Cardiac muscle cell (in vitro differentiated cells and primary cell): Measurements from ENCODE around the gene ISY1. TPM values are rescaled to one million over a fixed set of nuclear protein-coding genes. Genes with fewer than 3 reads are reported as not detected.
A peak's percentile ranks its signal among the peaks of the same experiment; 100 is the strongest.
"Not testable (repeated sequence)": the region's sequence is repeated elsewhere in the genome, so short reads cannot be mapped to it uniquely, and the experiment has no call there.

Experiments
- DNase-seq, 2 donors: peaks; one replicate each; pipeline versions ENCODE4 v3.0.0 to v3.0.0-alpha.2; 2010 to 2017; ENCODE audit warnings: low read depth in 1 of 2, low spot score in 1 of 2
- H3K27ac ChIP-seq: fragments of 200-600 bp; sonication (generic); 2 replicates; pipeline ENCODE4 v1.5.1; 2016
- H3K27me3 ChIP-seq: fragments of 200-600 bp; sonication (generic); 2 replicates; pipeline ENCODE4 v1.6.0; 2016; ENCODE audit warnings: control low read depth
- H3K36me3 ChIP-seq: fragments of 200-600 bp; sonication (generic); 2 replicates; pipeline ENCODE4 v1.5.1; 2016; ENCODE audit warnings: control low read depth
- H3K4me1 ChIP-seq: fragments of 200-600 bp; sonication (generic); 2 replicates; pipeline ENCODE4 v1.8.1; 2017; ENCODE audit warnings: low read depth, mild to moderate bottlenecking, mixed run types
- H3K4me3 ChIP-seq: fragments of 200-600 bp; sonication (generic); 2 replicates; pipeline ENCODE4 v1.5.1; 2016; ENCODE audit warnings: mild to moderate bottlenecking
- H3K9me3 ChIP-seq: fragments of 200-600 bp; sonication (generic); 2 replicates; pipeline ENCODE4 v1.5.1; 2017; ENCODE audit warnings: low read depth, mild to moderate bottlenecking, control low read depth
- CTCF ChIP-seq: IDR thresholded peaks from 2 replicates; pipeline ENCODE4 v1.5.1; 2012; ENCODE audit warnings: low read depth, mild to moderate bottlenecking, low read length
- polyA plus RNA-seq: library from polyadenylated mRNA; unstranded; fragments of >200 nt; fragmentation: Nextera tagmentation; extraction: Ambion mirVana; gene quantifications from 2 replicates; pipeline ENCODE4 v1.2.1, GENCODE V29; 2016
- total RNA-seq: library from RNA; depleted of rRNA; stranded (reverse); fragments of >200 nt; gene quantifications from 2 replicates; pipeline ENCODE4 v1.2.3, GENCODE V29; 2016

The ISY1 gene
- total and polyA plus RNA-seq, 2 experiments from 2014 or later: 17.5 to 44.7 TPM

DNA sequence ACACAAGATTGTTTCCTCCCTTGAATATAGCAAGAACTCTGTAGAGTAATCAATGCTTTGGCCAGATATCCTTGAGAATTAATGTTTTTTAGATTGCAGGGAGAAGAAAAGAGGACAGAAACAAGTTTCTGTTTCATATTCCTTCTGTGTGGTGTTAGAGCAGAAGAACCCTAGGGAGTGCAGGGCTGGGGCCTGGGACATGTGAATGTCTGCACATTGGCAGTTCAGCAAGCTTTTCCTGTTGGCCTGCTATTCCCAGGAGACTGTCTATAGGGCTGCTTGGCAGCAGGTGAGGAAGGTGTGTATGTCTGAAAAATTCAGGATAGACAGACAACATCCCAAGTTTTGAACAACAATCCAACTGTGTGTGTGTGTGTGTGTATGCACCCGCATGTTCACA is 36.5 kb upstream of the ISY1 start:
- no peaks in the 10 kb centered on the region for H3K27me3 ChIP-seq
- H3K36me3 ChIP-seq: no peaks in the 10 kb centered on the region
- no peak for TF ChIP-seq CTCF
- no peak overlapping the region for H3K27ac ChIP-seq
- no peaks in the 10 kb centered on the region for H3K4me1 ChIP-seq
- no peak overlapping the region for H3K4me3 ChIP-seq
- DNase-seq: no peak
- H3K9me3 ChIP-seq: no peaks in the 10 kb centered on the region

DNA sequence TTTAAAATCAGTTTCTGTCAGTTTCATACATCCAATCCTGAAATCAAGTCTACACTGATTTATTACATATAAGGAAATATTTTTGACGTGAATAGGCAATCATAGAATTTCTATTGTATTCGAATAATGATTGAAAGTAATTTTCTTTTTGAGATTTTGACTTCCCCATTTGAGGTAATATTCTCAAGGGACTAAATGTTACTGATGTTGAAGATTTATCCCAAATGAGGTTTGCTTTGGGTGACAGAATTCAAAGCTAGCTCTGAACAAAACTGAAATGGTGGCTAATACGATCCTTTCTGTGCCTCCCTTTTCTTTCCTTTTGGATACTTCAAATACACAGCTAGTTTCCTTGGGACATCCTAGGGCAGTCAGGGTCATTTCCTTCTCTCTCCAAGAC is 35.7 kb upstream of the ISY1 start:
- DNase-seq: no peak
- no peak for TF ChIP-seq CTCF
- Histone ChIP-seq H3K27ac (no peak overlapping the region), H3K36me3 (no peaks in the 10 kb centered on the region), H3K27me3 (no peaks in the 10 kb centered on the region), H3K4me1 (no peaks in the 10 kb centered on the region), H3K4me3 (no peak overlapping the region), H3K9me3 (no peaks in the 10 kb centered on the region)

GRCh38 chr3:129195731-129196256 is 34.9 kb upstream of the ISY1 start:
- no peak for TF ChIP-seq CTCF
- H3K9me3 ChIP-seq: no peaks in the 10 kb centered on the region
- no peak overlapping the region for H3K4me3 ChIP-seq
- peak in 1 of 2 donors; percentile 95 for DNase-seq
- no peaks in the 10 kb centered on the region for H3K4me1 ChIP-seq
- H3K27me3 ChIP-seq: no peaks in the 10 kb centered on the region
- peak overlapping the region; percentile 26 for H3K27ac ChIP-seq
- no peaks in the 10 kb centered on the region for H3K36me3 ChIP-seq

GRCh38 chr3:129189793-129190192 is 28.9 kb upstream of the ISY1 start:
- H3K27me3 ChIP-seq, H3K9me3 ChIP-seq, DNase-seq, H3K4me1 ChIP-seq, H3K36me3 ChIP-seq, H3K27ac ChIP-seq, H3K4me3 ChIP-seq: not testable (repeated sequence)

DNA sequence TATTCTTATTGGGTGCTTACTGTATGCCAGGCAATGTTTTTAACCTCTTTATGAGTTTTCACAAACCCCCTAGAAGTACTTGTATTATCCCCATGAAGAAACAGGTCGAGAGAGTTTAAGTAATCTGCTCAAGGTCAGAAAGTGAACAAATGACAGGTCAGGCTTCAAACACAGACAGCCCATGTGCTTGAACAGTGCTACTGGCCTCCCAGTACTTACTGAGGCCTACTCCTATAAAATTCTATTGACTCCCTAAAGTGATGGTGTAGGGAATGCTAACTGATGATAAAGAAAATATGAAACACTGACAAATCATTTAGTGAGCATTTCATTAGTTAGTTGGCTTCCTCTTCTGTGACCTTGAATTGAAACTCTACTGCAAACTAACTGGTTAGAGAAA is 27.0 kb upstream of the ISY1 start:
- H3K27me3 ChIP-seq: no peaks in the 10 kb centered on the region
- TF ChIP-seq CTCF: no peak
- H3K36me3 ChIP-seq: no peaks in the 10 kb centered on the region
- peaks cover 6% of the 10 kb centered on the region for H3K4me1 ChIP-seq
- H3K4me3 ChIP-seq: no peak overlapping the region
- no peaks in the 10 kb centered on the region for H3K9me3 ChIP-seq
- no peak for DNase-seq
- H3K27ac ChIP-seq: peak overlapping the region; percentile 79

DNA sequence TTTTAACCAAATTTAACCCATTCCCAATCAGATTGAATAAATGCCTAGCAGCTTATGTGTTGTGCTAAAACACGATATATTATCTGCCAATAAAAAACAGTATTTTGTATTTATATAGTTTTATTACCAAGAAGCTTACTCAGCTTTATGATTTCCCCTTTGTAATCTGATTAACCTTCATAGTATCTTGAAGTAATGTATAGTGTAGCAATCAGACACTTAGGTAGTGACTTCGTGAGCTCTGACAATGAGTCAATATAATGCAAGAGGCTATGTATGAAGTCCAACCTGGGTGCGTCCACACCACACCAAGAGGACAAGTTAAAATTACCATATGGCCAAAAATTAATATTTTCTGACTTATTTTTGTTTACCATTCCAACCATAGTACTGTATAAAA is 24.9 kb upstream of the ISY1 start:
- Histone ChIP-seq H3K27ac (peak overlapping the region; percentile 22), H3K4me1 (peaks cover 10% of the 10 kb centered on the region), H3K4me3 (no peak overlapping the region), H3K27me3 (no peaks in the 10 kb centered on the region), H3K9me3 (no peaks in the 10 kb centered on the region), H3K36me3 (no peaks in the 10 kb centered on the region)
- DNase-seq: no peak
- TF ChIP-seq CTCF: no peak

- H3K4me3 ChIP-seq: peak overlapping the region; percentile 60
- DNase-seq, H3K27me3 ChIP-seq, H3K36me3 ChIP-seq, H3K9me3 ChIP-seq: not testable (repeated sequence)
- peak overlapping the region; percentile 97 for H3K27ac ChIP-seq
- peaks cover 17% of the 10 kb centered on the region for H3K4me1 ChIP-seq
Measured at GRCh38 chr3:129184784-129185542, 24.1 kb upstream of the ISY1 start.
